Measurements from ENCODE around the gene RBM44.

DNA sequence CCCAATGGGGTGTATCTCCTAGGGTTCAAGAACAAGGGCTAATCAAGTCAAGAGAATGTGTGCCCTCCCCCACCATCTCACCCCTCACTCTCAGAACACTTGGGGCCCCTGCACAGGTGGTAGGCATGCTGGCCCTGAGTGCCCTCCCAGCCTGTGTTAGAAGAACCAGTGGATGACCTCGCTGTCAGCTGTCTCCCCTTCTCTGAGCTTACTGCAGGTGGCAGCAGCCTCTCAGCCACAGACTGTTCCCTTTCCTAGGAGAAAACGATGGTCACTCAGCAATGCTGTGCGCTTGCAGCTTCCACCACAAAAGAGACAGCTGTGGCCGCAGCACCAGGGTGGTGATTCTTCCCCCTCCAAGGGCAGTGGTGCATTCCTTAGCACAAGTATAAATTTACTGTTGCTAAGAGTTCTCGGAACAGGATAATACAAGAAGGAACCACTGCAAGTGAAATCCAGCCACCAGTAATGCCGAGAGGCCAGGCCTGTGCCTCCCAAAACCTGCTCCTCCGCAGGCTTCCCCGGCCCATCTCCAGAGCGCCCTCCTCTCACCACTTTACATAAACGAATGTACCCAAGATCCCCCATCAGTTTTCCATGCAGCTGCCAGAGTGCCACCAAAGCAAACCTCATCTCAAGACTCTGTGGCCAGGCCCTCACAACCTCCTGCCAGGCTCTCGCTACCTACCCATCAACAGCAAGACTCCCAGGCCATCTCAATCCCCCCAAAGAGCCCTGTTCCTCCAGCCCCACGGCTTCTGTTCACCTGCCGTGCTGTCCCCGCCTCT, 59.9 kb downstream of the RBM44 start:
- no peak for TF ChIP-seq EZH2 (IDR thresholded peaks at IDR 0.05; ENCODE audit: insufficient read depth, poor library complexity, severe bottlenecking)
- no peak for TF ChIP-seq EZH2phosphoT487 (IDR thresholded peaks at IDR 0.05; ENCODE audit: insufficient read depth, low read depth)
